ACC112 (cell line): ENCODE data around the gene MICAL3.

ENCODE experiments used
- H2AFZ ChIP-seq: fragments of 200-600 bp; sonication (generic); one replicate; pipeline ENCODE4 v1.6.0; 2017; ENCODE audit warnings: antibody characterized with exemption, low read length; ENCODE audit not compliant: unreplicated experiment
- H3K27ac ChIP-seq: fragments of 200-600 bp; sonication (generic); 2 replicates; pipeline ENCODE4 v1.5.1; 2014; ENCODE audit warnings: low read depth, mild to moderate bottlenecking, antibody characterized with exemption, low read length, moderate library complexity
- H3K27me3 ChIP-seq: fragments of 200-600 bp; sonication (generic); 2 replicates; pipeline ENCODE4 v1.6.1; 2014; ENCODE audit warnings: mild to moderate bottlenecking, antibody characterized with exemption, low read length, moderate library complexity, mixed read lengths; ENCODE audit not compliant: insufficient read depth
- H3K36me3 ChIP-seq: fragments of 200-600 bp; sonication (generic); 2 replicates; pipeline ENCODE4 v1.6.1; 2016; ENCODE audit warnings: mild to moderate bottlenecking, antibody characterized with exemption, low read length, moderate library complexity, mixed read lengths; ENCODE audit not compliant: insufficient read depth
- H3K4me1 ChIP-seq: fragments of 200-600 bp; sonication (generic); one replicate; pipeline ENCODE4 v1.6.1; 2016; ENCODE audit warnings: low read length, mixed read lengths; ENCODE audit not compliant: insufficient read depth, unreplicated experiment, control insufficient read depth
- H3K4me3 ChIP-seq: fragments of 200-600 bp; sonication (generic); 2 replicates; pipeline ENCODE4 v1.5.1; 2014; ENCODE audit warnings: mild to moderate bottlenecking, low read depth, low read length
- H3K79me2 ChIP-seq: fragments of 200-600 bp; sonication (generic); one replicate; pipeline ENCODE4 v1.6.0; 2016; ENCODE audit warnings: low read length; ENCODE audit not compliant: control insufficient read depth, unreplicated experiment, insufficient read depth

The MICAL3 gene

GRCh38 chr22:17876306-17876831 lies 148.0 kb downstream of the MICAL3 start:
- Histone ChIP-seq H3K4me1 (no peaks in the 10 kb centered on the region), H3K79me2 (no peaks in the 10 kb centered on the region), H2AFZ (no peak overlapping the region), H3K4me3 (no peak overlapping the region), H3K36me3 (no peaks in the 10 kb centered on the region), H3K27ac (no peak overlapping the region), H3K27me3 (no peaks in the 10 kb centered on the region)

- Histone ChIP-seq H3K27ac (no peak overlapping the region), H3K36me3 (no peaks in the 10 kb centered on the region), H3K27me3 (no peaks in the 10 kb centered on the region), H3K79me2 (no peaks in the 10 kb centered on the region), H2AFZ (no peak overlapping the region), H3K4me3 (no peak overlapping the region), H3K4me1 (no peaks in the 10 kb centered on the region)
These were observed 148.7 kb downstream of the MICAL3 start for GRCh38 chr22:17875631-17876030.

DNA sequence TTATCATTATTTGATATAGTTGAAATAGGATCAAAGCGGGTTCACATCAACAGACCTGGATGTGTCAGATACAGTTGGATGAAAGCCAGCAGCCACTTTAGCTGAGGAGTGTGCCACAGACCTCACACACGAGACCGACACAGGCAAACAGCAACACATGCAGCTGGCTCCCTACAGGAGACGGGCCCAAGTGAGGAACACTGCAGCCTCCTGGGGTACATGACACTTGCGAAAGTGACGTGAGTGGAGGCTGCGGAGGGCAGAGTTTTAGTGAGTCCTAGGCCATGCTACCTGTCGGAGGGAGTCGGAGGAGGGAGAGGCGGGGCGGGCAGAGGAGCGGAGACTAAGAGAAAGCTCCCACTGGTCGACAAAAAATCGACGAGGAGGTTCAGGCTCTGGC lies 149.2 kb downstream of the MICAL3 start:
- Histone ChIP-seq H3K27ac (no peak overlapping the region), H3K79me2 (no peaks in the 10 kb centered on the region), H3K27me3 (no peaks in the 10 kb centered on the region), H3K4me3 (no peak overlapping the region), H3K4me1 (no peaks in the 10 kb centered on the region), H2AFZ (no peak overlapping the region), H3K36me3 (no peaks in the 10 kb centered on the region)

DNA sequence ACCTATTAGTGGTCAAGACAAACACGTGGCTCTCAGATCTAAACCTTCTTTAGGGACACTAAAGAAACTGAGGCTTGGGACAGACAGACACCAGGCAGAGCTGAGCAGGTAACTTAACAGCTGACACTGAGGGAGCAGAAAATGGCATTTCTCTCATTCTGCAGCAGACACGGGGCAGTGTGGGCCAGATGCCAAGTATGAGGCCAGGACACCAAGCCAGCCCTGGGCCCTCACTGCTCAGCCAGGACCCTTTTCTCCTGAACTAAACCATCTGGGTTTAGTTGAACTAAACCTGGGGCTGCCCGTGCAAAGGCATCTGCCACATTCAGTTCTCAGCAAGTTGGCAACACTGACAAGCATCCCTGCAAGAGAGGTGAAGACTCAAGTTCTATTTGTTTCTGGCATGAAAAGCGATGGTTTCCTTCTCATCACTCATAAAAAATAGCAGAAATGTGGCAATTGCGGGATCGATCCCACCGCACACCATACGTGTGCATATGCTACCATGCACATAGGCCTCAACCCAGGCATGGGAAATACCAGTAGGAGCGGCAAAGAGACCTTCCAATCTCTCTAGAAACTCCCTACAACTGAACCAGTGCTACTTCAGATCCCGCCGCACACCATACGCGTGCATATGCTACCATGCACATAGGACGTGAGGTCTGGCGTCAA lies 150.0 kb downstream of the MICAL3 start:
- H3K79me2 ChIP-seq, result no peaks in the 10 kb centered on the region
- no peaks in the 10 kb centered on the region for H3K36me3 ChIP-seq
- no peak overlapping the region for H2AFZ ChIP-seq
- H3K27me3 ChIP-seq, result no peaks in the 10 kb centered on the region
- H3K27ac ChIP-seq, result no peak overlapping the region
- H3K4me1 ChIP-seq, result no peaks in the 10 kb centered on the region
- no peak overlapping the region for H3K4me3 ChIP-seq

GRCh38 chr22:17873804-17874203 lies 150.6 kb downstream of the MICAL3 start:
- no peaks in the 10 kb centered on the region for H3K79me2 ChIP-seq
- H3K27ac ChIP-seq, result no peak overlapping the region
- no peaks in the 10 kb centered on the region for H3K27me3 ChIP-seq
- no peaks in the 10 kb centered on the region for H3K36me3 ChIP-seq
- no peaks in the 10 kb centered on the region for H3K4me1 ChIP-seq
- H2AFZ ChIP-seq, result no peak overlapping the region
- H3K4me3 ChIP-seq, result no peak overlapping the region

DNA sequence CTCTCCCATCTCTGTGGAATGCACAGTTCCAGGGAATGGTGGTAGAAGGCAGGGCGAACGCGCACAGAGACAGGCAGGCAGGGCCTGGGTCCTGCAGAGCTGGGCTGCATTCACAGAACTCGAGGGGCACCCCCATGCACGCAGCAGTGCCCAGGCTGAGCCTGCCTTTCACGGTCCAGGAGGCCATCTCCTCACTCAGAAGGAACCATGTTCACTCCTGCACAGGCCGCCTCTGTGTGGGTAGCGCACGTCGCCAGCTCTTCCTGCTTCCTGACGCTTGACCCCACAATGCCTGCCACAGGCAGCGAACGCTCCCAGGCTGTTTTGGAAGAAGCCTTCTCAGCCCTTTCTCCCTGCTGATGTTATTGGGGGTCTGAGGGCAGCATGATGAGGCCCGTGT lies 151.2 kb downstream of the MICAL3 start:
- H3K36me3 ChIP-seq, result no peaks in the 10 kb centered on the region

DNA sequence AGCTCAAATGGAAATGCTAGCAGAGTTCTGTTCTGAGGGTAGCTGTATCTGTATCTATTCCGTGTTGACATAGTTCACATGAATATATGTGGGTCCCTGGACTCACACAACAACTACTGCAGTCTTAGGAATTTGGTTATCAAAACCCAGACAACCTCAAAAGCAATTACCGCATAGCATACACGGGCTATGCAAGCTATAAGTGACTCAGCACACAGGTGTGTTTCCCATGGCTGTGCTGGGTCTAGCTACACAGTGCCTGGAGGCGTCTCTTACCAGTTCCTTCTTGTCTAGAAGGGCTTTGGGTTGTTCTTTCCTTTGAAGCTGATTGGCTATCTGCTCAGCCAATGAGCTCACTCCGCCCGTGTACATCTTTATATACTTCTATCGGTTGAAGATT lies 151.9 kb downstream of the MICAL3 start:
- Histone ChIP-seq H3K79me2 (no peaks in the 10 kb centered on the region), H3K27me3 (no peaks in the 10 kb centered on the region), H3K27ac (no peak overlapping the region), H3K4me3 (no peak overlapping the region), H2AFZ (no peak overlapping the region), H3K36me3 (no peaks in the 10 kb centered on the region), H3K4me1 (no peaks in the 10 kb centered on the region)

More for the DNA sequence above, 151.2 kb downstream of the MICAL3 start:
- H2AFZ ChIP-seq, result no peak overlapping the region
- no peak overlapping the region for H3K4me3 ChIP-seq
- H3K27me3 ChIP-seq, result no peaks in the 10 kb centered on the region
- no peaks in the 10 kb centered on the region for H3K4me1 ChIP-seq
- no peaks in the 10 kb centered on the region for H3K79me2 ChIP-seq
- H3K27ac ChIP-seq, result no peak overlapping the region

DNA sequence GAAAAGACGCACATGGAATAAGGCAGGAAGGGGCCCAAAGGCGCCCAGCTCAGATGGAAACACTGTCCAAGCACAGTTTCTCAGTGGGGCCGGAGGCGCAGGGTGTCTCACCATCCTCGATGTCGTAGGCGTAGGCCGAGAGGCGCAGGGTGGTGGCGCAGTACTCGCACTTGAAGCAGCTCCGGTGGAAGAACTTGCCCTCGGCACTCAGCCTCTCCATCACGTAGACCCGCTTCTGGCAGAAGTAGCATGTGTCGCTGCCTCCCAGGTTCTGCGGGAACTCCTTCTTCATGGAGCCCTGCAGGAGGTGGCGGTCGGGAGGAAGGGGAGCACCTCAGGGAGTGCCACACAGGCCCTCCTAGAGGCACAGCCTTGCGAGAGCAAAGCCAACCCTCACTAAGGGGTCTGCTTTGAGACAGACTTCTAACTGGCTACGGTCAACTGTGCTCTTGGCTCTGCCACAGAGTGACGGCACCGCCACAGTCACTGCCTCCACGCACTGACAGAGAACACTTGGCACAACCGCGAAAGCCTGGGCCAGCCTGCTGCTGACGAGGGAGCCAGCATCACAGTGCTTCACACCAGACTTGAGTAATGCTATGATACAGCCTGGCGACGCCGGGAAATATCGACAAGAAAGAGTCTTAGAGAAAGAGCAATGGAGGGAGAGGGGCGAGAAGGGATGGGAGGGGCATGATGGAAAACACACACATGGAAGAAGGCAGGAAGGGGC lies 152.5 kb downstream of the MICAL3 start:
- Histone ChIP-seq H3K27ac (no peak overlapping the region), H3K27me3 (no peaks in the 10 kb centered on the region), H3K4me3 (no peak overlapping the region), H3K4me1 (no peaks in the 10 kb centered on the region), H3K36me3 (no peaks in the 10 kb centered on the region), H2AFZ (no peak overlapping the region), H3K79me2 (no peaks in the 10 kb centered on the region)

DNA sequence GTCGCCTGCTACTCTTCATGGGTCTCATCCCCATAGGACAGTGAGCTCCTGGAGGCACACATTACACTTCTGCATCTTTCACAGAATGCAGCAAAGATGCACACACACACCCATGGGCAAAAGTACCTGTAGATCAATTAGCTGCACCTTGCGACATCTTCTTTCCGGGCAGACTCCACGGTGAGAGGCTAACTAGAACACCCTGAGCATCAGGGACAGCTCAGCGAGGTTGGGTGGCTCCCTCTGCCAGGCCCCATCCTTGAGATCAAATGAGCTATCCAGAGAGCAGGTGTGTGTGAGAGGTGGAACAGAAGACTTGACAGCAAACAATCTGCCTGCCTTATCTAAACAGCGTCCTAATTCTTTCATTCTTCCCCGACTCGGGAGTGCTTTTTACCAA lies 154.0 kb downstream of the MICAL3 start:
- H3K36me3 ChIP-seq, result no peaks in the 10 kb centered on the region

GRCh38 chr22:17869285-17870096 lies 154.9 kb downstream of the MICAL3 start:
- Histone ChIP-seq H3K27me3 (no peaks in the 10 kb centered on the region), H3K79me2 (no peaks in the 10 kb centered on the region), H3K36me3 (no peaks in the 10 kb centered on the region), H3K27ac (no peak overlapping the region), H3K4me1 (no peaks in the 10 kb centered on the region), H3K4me3 (no peak overlapping the region), H2AFZ (no peak overlapping the region)

More for the DNA sequence above, 154.0 kb downstream of the MICAL3 start:
- no peak overlapping the region for H3K4me3 ChIP-seq
- no peaks in the 10 kb centered on the region for H3K27me3 ChIP-seq
- H3K27ac ChIP-seq, result no peak overlapping the region
- no peaks in the 10 kb centered on the region for H3K4me1 ChIP-seq
- no peaks in the 10 kb centered on the region for H3K79me2 ChIP-seq
- H2AFZ ChIP-seq, result no peak overlapping the region
